SK-N-SH treated with all-trans-retinoic acid at 6 μM for 48 hours (cell line): Measurements from ENCODE around the gene OVOL3.

Experiments
- ATAC-seq: fragments of 200-7000 bp; cut with Tn5 transposase; 3 replicates; pipeline ENCODE4 v1.9.1; 2020; ENCODE audit warnings: mild to moderate bottlenecking, moderate library complexity
- ARNTL ChIP-seq: fragments of 450-650 bp; formaldehyde crosslinking; IDR thresholded peaks from 2 replicates; pipeline ENCODE4 v1.5.0; 2020; ENCODE audit warnings: low read depth, mild to moderate bottlenecking, moderate library complexity, borderline replicate concordance
- BACH2 ChIP-seq: fragments of 250-450 bp; sonication (Bioruptor Pico); IDR thresholded peaks from 2 replicates; pipeline ENCODE4 v1.9.0; 2021; ENCODE audit warnings: mild to moderate bottlenecking, borderline replicate concordance
- CREB5 ChIP-seq: fragments of 250-450 bp; sonication (Bioruptor Pico); IDR thresholded peaks from 2 replicates; pipeline ENCODE4 v1.5.1; 2020; ENCODE audit warnings: low read depth, mild to moderate bottlenecking, moderate library complexity
- CSDC2 ChIP-seq: fragments of 250-450 bp; sonication (Bioruptor Pico); IDR thresholded peaks from 2 replicates; pipeline ENCODE4 v1.5.0; 2020; ENCODE audit warnings: mild to moderate bottlenecking, moderate library complexity
- CSRNP3 ChIP-seq: fragments of 250-450 bp; sonication (Bioruptor Pico); IDR thresholded peaks from 2 replicates; pipeline ENCODE4 v1.5.1; 2021; ENCODE audit warnings: mild to moderate bottlenecking, moderate library complexity
- ESRRG ChIP-seq: fragments of 250-450 bp; sonication (Bioruptor Pico); IDR thresholded peaks from 2 replicates; pipeline ENCODE4 v1.6.1; 2021; ENCODE audit warnings: mild to moderate bottlenecking
- GLIS3 ChIP-seq: fragments of 250-450 bp; sonication (Bioruptor Pico); IDR thresholded peaks from 2 replicates; pipeline ENCODE4 v1.5.0; 2020; ENCODE audit warnings: mild to moderate bottlenecking, moderate library complexity
- ISL1 ChIP-seq: fragments of 250-450 bp; sonication (Bioruptor Pico); IDR thresholded peaks from 2 replicates; pipeline ENCODE4 v2.1.2; 2022; ENCODE audit warnings: mild to moderate bottlenecking, moderate library complexity
- OSR1 ChIP-seq: fragments of 250-450 bp; sonication (Bioruptor Pico); IDR thresholded peaks from 2 replicates; pipeline ENCODE4 v1.8.0; 2022; ENCODE audit warnings: moderate library complexity, mild to moderate bottlenecking, inconsistent platforms
- PATZ1 ChIP-seq: fragments of 250-450 bp; sonication (Bioruptor Pico); IDR thresholded peaks from 2 replicates; pipeline ENCODE4 v1.8.0; 2020; ENCODE audit warnings: mild to moderate bottlenecking, moderate library complexity, borderline replicate concordance
- POU6F1 ChIP-seq: fragments of 250-450 bp; sonication (Bioruptor Pico); IDR thresholded peaks from 2 replicates; pipeline ENCODE4 v1.8.0; 2021; ENCODE audit warnings: low read depth, mild to moderate bottlenecking, moderate library complexity, borderline replicate concordance
- PPARA ChIP-seq: fragments of 250-450 bp; sonication (Bioruptor Pico); IDR thresholded peaks from 2 replicates; pipeline ENCODE4 v1.5.0; 2020; ENCODE audit warnings: mild to moderate bottlenecking, borderline replicate concordance
- SNAI2 ChIP-seq: fragments of 250-450 bp; sonication (Bioruptor Pico); IDR thresholded peaks from 2 replicates; pipeline ENCODE4 v1.5.0; 2020; ENCODE audit warnings: mild to moderate bottlenecking, moderate library complexity
- TCF4 ChIP-seq: fragments of 250-450 bp; sonication (Bioruptor Pico); IDR thresholded peaks from 2 replicates; pipeline ENCODE4 v1.8.0; 2021; ENCODE audit warnings: mild to moderate bottlenecking, moderate library complexity, borderline replicate concordance
- TSHZ2 ChIP-seq: fragments of 250-450 bp; sonication (Bioruptor Pico); IDR thresholded peaks from 2 replicates; pipeline ENCODE4 v1.5.0; 2020; ENCODE audit warnings: mild to moderate bottlenecking, moderate library complexity
- ZC3H10 ChIP-seq: fragments of 250-450 bp; sonication (Bioruptor Pico); IDR thresholded peaks from 2 replicates; pipeline ENCODE4 v1.5.1; 2021; ENCODE audit warnings: mild to moderate bottlenecking, moderate library complexity
- ZFP3 ChIP-seq: fragments of 250-450 bp; sonication (Bioruptor Pico); IDR thresholded peaks from 2 replicates; pipeline ENCODE4 v1.5.0; 2020; ENCODE audit warnings: mild to moderate bottlenecking, moderate library complexity
- ZFP30 ChIP-seq: fragments of 450-650 bp; formaldehyde crosslinking; IDR thresholded peaks from 2 replicates; pipeline ENCODE4 v1.5.0; 2022; ENCODE audit warnings: mild to moderate bottlenecking, moderate library complexity
- ZNF70 ChIP-seq: fragments of 450-650 bp; formaldehyde crosslinking; IDR thresholded peaks from 2 replicates; pipeline ENCODE4 v1.5.0; 2020; ENCODE audit warnings: mild to moderate bottlenecking, moderate library complexity
- ZNF8 ChIP-seq: fragments of 450-650 bp; formaldehyde crosslinking; IDR thresholded peaks from 2 replicates; pipeline ENCODE4 v1.5.0; 2020; ENCODE audit warnings: mild to moderate bottlenecking, moderate library complexity

OVOL3 gene

GRCh38 chr19:36106441-36106840 lies 4.5 kb upstream of the OVOL3 start:
- no peak for ATAC-seq
- TF ChIP-seq PATZ1 (CRISPR knock-in tag) (no peak), ZNF8 (CRISPR knock-in tag) (no peak), CREB5 (CRISPR knock-in tag) (no peak), PPARA (CRISPR knock-in tag) (no peak), ESRRG (no peak), ISL1 (CRISPR knock-in tag) (no peak), ZFP3 (CRISPR knock-in tag) (no peak), SNAI2 (CRISPR knock-in tag) (no peak), OSR1 (CRISPR knock-in tag) (no peak), BACH2 (CRISPR knock-in tag) (no peak), ZNF70 (CRISPR knock-in tag) (no peak)

GRCh38 chr19:36106991-36107390 lies 4.0 kb upstream of the OVOL3 start:
- TF ChIP-seq ZNF8 (CRISPR knock-in tag) = no peak
- no peak for TF ChIP-seq GLIS3
- no peak for TF ChIP-seq CSDC2 (CRISPR knock-in tag)
- TF ChIP-seq ZFP30 (CRISPR knock-in tag) = no peak
- TF ChIP-seq CSRNP3 (CRISPR knock-in tag) = no peak
- no peak for TF ChIP-seq ZC3H10
- TF ChIP-seq TSHZ2 (CRISPR knock-in tag) = no peak
- no peak for TF ChIP-seq ARNTL (CRISPR knock-in tag)
- no peak for TF ChIP-seq CREB5 (CRISPR knock-in tag)
- no peak for TF ChIP-seq ZFP3 (CRISPR knock-in tag)
- no peak for TF ChIP-seq BACH2 (CRISPR knock-in tag)
- no peak for TF ChIP-seq PATZ1 (CRISPR knock-in tag)
- no peak for TF ChIP-seq POU6F1 (CRISPR knock-in tag)
- no peak for TF ChIP-seq TCF4 (CRISPR knock-in tag)
- TF ChIP-seq ISL1 (CRISPR knock-in tag) = no peak
- no peak for TF ChIP-seq ESRRG
- ATAC-seq = no peak
